CD14-positive monocyte (primary cell): ENCODE measurements around the gene MPRIP. TPM values are rescaled to one million over a fixed set of nuclear protein-coding genes. Genes with fewer than 3 reads are reported as not detected.

Source experiments
- DNase-seq, 3 donors: peaks; one replicate each; pipeline ENCODE4 v3.0.0-alpha.2; 2011 to 2022
- H2AFZ ChIP-seq: 2 replicates; pipeline ENCODE4 v1.6.0; 2012; ENCODE audit warnings: mild to moderate bottlenecking, low read depth, low read length, inconsistent platforms; ENCODE audit not compliant: insufficient read depth, poor library complexity, severe bottlenecking
- H3K27ac ChIP-seq, 2 donors: 1 replicate in 1 of 2; 2 replicates in 1 of 2; pipeline ENCODE4 v1.5.1; 2012 to 2013; ENCODE audit warnings: low read length in 2 of 2, control low read depth in 1 of 2, inconsistent platforms in 1 of 2, low read depth in 1 of 2, mild to moderate bottlenecking in 1 of 2
- H3K27me3 ChIP-seq, 2 donors: one replicate each; pipeline versions ENCODE4 v1.6.0 to v1.6.1; 2011 to 2013; ENCODE audit warnings: low read length in 2 of 2; ENCODE audit not compliant: control insufficient read depth in 2 of 2, insufficient read depth in 2 of 2
- H3K36me3 ChIP-seq, 2 donors: replicated peaks in 1 of 2; 1 replicate in 1 of 2; 2 replicates in 1 of 2; pipeline versions ENCODE4 v1.5.1 to v1.6.1; 2012 to 2013; ENCODE audit warnings: low read length in 2 of 2, control low read depth in 1 of 2, inconsistent platforms in 1 of 2, mild to moderate bottlenecking in 1 of 2; ENCODE audit not compliant: insufficient read depth in 2 of 2, control insufficient read depth in 1 of 2
- H3K4me1 ChIP-seq, 2 donors: 1 replicate in 1 of 2; 2 replicates in 1 of 2; pipeline versions ENCODE4 v1.5.1 to v1.6.1; 2012 to 2013; ENCODE audit warnings: low read length in 2 of 2, control low read depth in 1 of 2, inconsistent platforms in 1 of 2, mild to moderate bottlenecking in 1 of 2, moderate library complexity in 1 of 2; ENCODE audit not compliant: insufficient read depth in 2 of 2, control insufficient read depth in 1 of 2
- H3K4me2 ChIP-seq: replicated peaks from 2 replicates; pipeline ENCODE3; 2012; ENCODE audit warnings: low read length, moderate library complexity, mild to moderate bottlenecking; ENCODE audit not compliant: poor library complexity, severe bottlenecking; ENCODE audit errors: extremely low read depth
- H3K4me3 ChIP-seq, 3 experiments: fragments of 200-600 bp in 1 of 3; sonication (generic) in 1 of 3; replicated peaks in 1 of 3; 1 replicate in 2 of 3; 2 replicates in 1 of 3; pipeline ENCODE4 v1.5.1; 2011 to 2013; ENCODE audit warnings: low read length in 3 of 3, mild to moderate bottlenecking in 3 of 3, control low read depth in 2 of 3, low read depth in 2 of 3, inconsistent platforms in 1 of 3, moderate library complexity in 1 of 3
- H3K79me2 ChIP-seq: 2 replicates; pipeline ENCODE4 v1.6.0; 2012; ENCODE audit warnings: mild to moderate bottlenecking, control low read depth, inconsistent platforms, low read length, moderate library complexity; ENCODE audit not compliant: insufficient read depth
- H3K9ac ChIP-seq: 2 replicates; pipeline ENCODE4 v1.6.0; 2017; ENCODE audit warnings: low read length, mild to moderate bottlenecking; ENCODE audit not compliant: insufficient read depth, poor library complexity, severe bottlenecking
- H3K9me3 ChIP-seq, 2 donors: replicated peaks in 1 of 2; 1 replicate in 1 of 2; 2 replicates in 1 of 2; pipeline versions ENCODE4 v1.5.1 to v1.6.1; 2012 to 2013; ENCODE audit warnings: low read length in 2 of 2, control low read depth in 1 of 2; ENCODE audit not compliant: control insufficient read depth in 1 of 2, insufficient read depth in 1 of 2
- H4K20me1 ChIP-seq: 2 replicates; pipeline ENCODE4 v1.6.0; 2012; ENCODE audit warnings: mild to moderate bottlenecking, low read length, control low read depth, moderate library complexity; ENCODE audit not compliant: insufficient read depth
- H3K27ac Mint-ChIP-seq, 7 donors: one replicate each; pipeline ENCODE4 v1.8.0; 2020; ENCODE audit warnings: mild to moderate bottlenecking in 7 of 7, mixed read lengths in 7 of 7, moderate library complexity in 6 of 7, inconsistent platforms in 2 of 7
- H3K27me3 Mint-ChIP-seq, 3 donors: one replicate each; pipeline ENCODE4 v1.8.0; 2021 to 2022; ENCODE audit warnings: low read depth in 3 of 3, mild to moderate bottlenecking in 3 of 3, mixed read lengths in 3 of 3, moderate library complexity in 3 of 3, inconsistent platforms in 1 of 3
- H3K36me3 Mint-ChIP-seq, 2 donors: one replicate each; pipeline ENCODE4 v1.8.0; 2020; ENCODE audit warnings: mixed read lengths in 2 of 2, inconsistent platforms in 1 of 2, mild to moderate bottlenecking in 1 of 2
- H3K4me1 Mint-ChIP-seq: one replicate; pipeline ENCODE4 v1.8.0; 2020; ENCODE audit warnings: mild to moderate bottlenecking, mixed read lengths
- H3K4me3 Mint-ChIP-seq, 2 donors: one replicate each; pipeline ENCODE4 v1.8.0; 2020; ENCODE audit warnings: mild to moderate bottlenecking in 2 of 2, mixed read lengths in 2 of 2, moderate library complexity in 1 of 2
- H3K9me3 Mint-ChIP-seq, 7 donors: one replicate each; pipeline ENCODE4 v1.8.0; 2020 to 2022; ENCODE audit warnings: mixed read lengths in 7 of 7, mild to moderate bottlenecking in 6 of 7, moderate library complexity in 6 of 7, inconsistent platforms in 2 of 7
- WGBS: methylation state at CpG from one replicate; pipeline ENCODE4 v1.1.5; 2013; ENCODE audit warnings: missing lambda C conversion rate; ENCODE audit not compliant: insufficient coverage; 5-methylcytosine and 5-hydroxymethylcytosine counted together
- intact Hi-C, 2 donors: fragments of 100-400 bp; cut with micrococcal nuclease; formaldehyde crosslinking; loops; one replicate each; pipeline versions ENCODE4 v1.15.0 to v1.15.1; 2023
- polyA plus RNA-seq, 3 donors: library from polyadenylated mRNA; depleted of rRNA in 1 of 3; unstranded in 2 of 3; stranded (reverse) in 1 of 3; fragments of 300-500 nt in 2 of 3; fragments of >200 nt in 1 of 3; fragmentation: Illumina TruSeq in 2 of 3; gene quantifications; 1 replicate in 2 of 3; 2 replicates in 1 of 3; pipeline ENCODE4 v1.2.3, GENCODE V29; 2012 to 2021
- TF ChIP-seq, protein P1 (sequence below): fragments of 200-600 bp; IDR thresholded peaks from one replicate; pipeline ENCODE4 v1.8.0; 2022; ENCODE audit warnings: antibody characterized with exemption, mild to moderate bottlenecking

The MPRIP gene
- polyA plus RNA-seq, 3 donors: 2.0 to 48.7 (median 2.5) TPM

DNA sequence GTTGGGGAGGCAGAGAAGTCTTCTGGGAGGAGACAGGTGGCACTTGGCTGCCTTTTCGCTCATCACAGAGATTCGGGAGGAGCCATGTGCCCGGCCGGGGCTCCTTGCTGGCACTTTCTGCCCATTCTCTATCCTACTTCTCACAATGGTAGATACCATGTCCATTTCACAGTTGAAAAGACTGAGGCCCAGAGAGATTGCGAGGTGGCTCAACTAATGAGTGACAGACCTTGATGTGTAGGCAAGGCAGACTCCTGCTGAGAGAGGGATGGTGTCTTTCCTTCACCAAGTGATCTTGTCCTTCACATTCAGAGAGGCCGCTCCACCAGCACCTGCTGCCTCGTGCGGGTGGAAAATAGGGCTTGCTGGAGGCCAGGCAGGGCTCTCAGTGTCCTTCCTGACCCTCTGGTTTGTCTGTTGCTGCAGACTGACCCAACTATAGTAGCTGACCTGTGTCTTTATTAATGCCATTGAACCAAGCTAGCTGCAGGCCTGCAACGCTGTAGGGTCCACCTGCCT, 42.1 kb downstream of the MPRIP start:
- H3K36me3 ChIP-seq: peaks cover 8 to 77% of the 10 kb centered on the region in 2 donors
- WGBS: 93% methylated on average over 3 of the region's 9 CpGs
- H3K27me3 Mint-ChIP-seq: peaks cover 0 to 2% (median 1%) of the 10 kb centered on the region in 3 donors
- H4K20me1 ChIP-seq: peaks cover 26% of the 10 kb centered on the region
- DNase-seq: no peak
- H3K27ac Mint-ChIP-seq: no peak overlapping the region
- no peaks in the 10 kb centered on the region for H3K4me1 ChIP-seq
- H3K79me2 ChIP-seq: no peaks in the 10 kb centered on the region
- no peak overlapping the region for H3K27ac ChIP-seq
- peaks cover 48 to 73% of the 10 kb centered on the region in 2 donors for H3K36me3 Mint-ChIP-seq
- TF ChIP-seq, protein P1, sequence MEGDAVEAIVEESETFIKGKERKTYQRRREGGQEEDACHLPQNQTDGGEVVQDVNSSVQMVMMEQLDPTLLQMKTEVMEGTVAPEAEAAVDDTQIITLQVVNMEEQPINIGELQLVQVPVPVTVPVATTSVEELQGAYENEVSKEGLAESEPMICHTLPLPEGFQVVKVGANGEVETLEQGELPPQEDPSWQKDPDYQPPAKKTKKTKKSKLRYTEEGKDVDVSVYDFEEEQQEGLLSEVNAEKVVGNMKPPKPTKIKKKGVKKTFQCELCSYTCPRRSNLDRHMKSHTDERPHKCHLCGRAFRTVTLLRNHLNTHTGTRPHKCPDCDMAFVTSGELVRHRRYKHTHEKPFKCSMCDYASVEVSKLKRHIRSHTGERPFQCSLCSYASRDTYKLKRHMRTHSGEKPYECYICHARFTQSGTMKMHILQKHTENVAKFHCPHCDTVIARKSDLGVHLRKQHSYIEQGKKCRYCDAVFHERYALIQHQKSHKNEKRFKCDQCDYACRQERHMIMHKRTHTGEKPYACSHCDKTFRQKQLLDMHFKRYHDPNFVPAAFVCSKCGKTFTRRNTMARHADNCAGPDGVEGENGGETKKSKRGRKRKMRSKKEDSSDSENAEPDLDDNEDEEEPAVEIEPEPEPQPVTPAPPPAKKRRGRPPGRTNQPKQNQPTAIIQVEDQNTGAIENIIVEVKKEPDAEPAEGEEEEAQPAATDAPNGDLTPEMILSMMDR: no peak
- no peak overlapping the region for H3K4me3 ChIP-seq
- no peaks in the 10 kb centered on the region for H3K9me3 Mint-ChIP-seq
- H3K9me3 ChIP-seq: no peaks in the 10 kb centered on the region
- no peak overlapping the region for H3K9ac ChIP-seq
- intact Hi-C loops: no loop called here
- H3K4me1 Mint-ChIP-seq: no peaks in the 10 kb centered on the region
- no peak overlapping the region for H3K4me2 ChIP-seq
- no peaks in the 10 kb centered on the region for H3K27me3 ChIP-seq
- H3K4me3 Mint-ChIP-seq: no peak overlapping the region
- no peak overlapping the region for H2AFZ ChIP-seq

DNA sequence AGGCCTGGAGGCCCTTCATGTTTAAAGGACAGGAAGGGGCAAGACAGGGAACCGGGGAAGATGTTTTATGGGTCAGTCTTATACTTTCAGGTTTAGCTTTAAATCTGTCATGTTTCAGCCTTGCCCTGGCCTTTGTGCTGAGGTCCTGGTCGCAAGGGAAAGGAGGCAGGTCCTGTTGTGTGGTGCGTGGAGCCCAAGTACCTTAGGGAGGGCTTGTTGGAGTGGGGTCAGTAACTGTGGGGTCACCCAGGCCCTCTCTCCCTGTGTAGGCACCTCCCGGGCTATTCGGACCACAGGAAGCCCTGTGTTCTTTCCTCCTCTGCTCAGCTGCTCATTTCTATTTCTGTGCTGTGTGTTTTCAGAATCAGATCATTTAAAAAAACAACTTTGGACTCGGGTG, 42.7 kb downstream of the MPRIP start:
- WGBS: 92% methylated on average over 1 of the region's 6 CpGs
- H3K36me3 ChIP-seq: peaks cover 7 to 77% of the 10 kb centered on the region in 2 donors
- no peak for DNase-seq

More for the DNA sequence above, 42.7 kb downstream of the MPRIP start:
- Histone ChIP-seq H3K4me3 (no peak overlapping the region), H3K4me1 (no peaks in the 10 kb centered on the region), H2AFZ (no peak overlapping the region), H3K27me3 (no peaks in the 10 kb centered on the region), H3K4me2 (no peak overlapping the region), H3K27ac (no peak overlapping the region), H3K9me3 (no peaks in the 10 kb centered on the region), H3K79me2 (no peaks in the 10 kb centered on the region), H4K20me1 (peaks cover 29% of the 10 kb centered on the region), H3K9ac (no peak overlapping the region)
- Mint-ChIP-seq H3K9me3 (no peaks in the 10 kb centered on the region), H3K27me3 (peaks cover 0 to 2% (median 2%) of the 10 kb centered on the region in 3 donors), H3K36me3 (peaks cover 49 to 72% of the 10 kb centered on the region in 2 donors), H3K27ac (no peak overlapping the region), H3K4me3 (no peak overlapping the region), H3K4me1 (no peaks in the 10 kb centered on the region)
- intact Hi-C loops: no loop called here
- TF ChIP-seq, protein P1: no peak
